Epithelial cell of prostate (primary cell): ENCODE data around the gene LCE5A.
A peak's percentile ranks its signal among the peaks of the same experiment; 100 is the strongest.
"Not testable (repeated sequence)": the region's sequence is repeated elsewhere in the genome, so short reads cannot be mapped to it uniquely, and the experiment has no call there.

Experiments used
- DNase-seq: peaks from one replicate; pipeline ENCODE4 v3.0.0-alpha.2; 2011; ENCODE audit warnings: low read depth, low spot score
- H3K27ac ChIP-seq: fragments of 450-650 bp; 2 replicates; pipeline ENCODE4 v1.5.1; 2017; ENCODE audit warnings: mild to moderate bottlenecking

Gene LCE5A

GRCh38 chr1:152514715-152515433, 4.3 kb downstream of the LCE5A start:
- no peak for DNase-seq
- peak overlapping the region; percentile 86 for H3K27ac ChIP-seq

DNA sequence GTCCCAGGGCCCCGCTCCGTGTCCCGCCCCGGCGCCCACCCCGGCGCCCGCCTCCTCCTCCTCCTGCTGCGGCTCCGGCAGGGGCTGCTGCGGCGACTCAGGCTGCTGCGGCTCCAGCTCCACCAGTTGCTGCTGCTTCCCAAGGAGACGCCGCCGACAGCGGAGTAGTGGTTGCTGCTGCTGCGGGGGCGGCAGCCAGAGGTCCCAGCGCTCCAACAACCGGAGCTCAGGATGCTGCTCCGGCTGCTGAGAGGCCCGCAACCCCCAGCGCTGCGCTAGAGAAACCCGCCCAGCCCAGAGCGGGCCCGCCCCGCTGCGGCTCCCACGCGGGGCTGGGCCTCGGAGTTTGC, 4.8 kb downstream of the LCE5A start:
- no peak for DNase-seq
- H3K27ac ChIP-seq = peak overlapping the region; percentile 86

DNA sequence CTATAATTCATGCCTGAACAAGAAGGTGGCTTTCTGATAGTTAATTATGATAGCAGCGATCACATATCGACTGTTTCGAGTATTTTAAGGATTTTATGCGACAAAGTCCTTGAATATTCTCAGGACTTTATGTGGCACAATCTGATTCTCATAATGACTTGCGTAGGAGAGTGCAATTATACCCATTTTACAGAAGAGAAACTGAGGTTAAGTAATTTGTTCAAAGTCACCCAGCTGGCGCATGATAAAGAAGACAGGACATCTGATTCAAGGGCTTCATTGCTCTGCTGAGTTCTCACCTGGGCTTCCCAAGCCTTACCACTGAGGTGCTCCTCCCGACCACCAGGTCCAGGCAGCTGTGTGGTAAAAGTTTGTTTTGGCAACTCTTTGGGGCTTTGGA, 5.5 kb downstream of the LCE5A start:
- H3K27ac ChIP-seq = peak overlapping the region; percentile 86
- DNase-seq = no peak

DNA sequence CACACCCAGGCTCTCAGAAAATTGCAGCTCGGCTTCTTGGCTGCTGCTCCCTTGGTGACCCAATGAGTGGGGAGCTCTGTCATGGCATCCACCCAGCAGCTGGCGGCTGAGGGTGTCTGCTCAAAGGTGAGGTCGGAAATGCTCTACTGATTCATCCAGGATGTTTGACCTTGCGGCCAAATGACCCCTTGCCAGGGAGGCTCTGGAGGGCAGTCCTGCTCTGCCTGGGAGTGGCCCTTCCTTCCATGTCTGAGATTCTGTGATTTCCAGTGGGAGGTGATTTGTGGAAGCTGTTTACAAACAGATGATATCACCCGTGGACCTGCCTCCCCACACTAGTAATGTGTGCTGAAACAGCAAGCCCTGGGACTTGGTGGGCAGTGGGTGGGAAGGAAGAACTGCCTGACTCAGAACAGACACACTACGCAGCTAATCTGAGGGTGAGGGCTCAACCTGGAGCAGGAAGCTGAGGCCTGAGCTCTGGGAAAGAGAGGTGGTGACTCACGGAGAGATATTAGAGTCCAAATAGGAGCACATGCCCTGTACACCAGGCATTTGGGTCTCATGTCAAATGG, 6.7 kb downstream of the LCE5A start:
- no peak for DNase-seq
- H3K27ac ChIP-seq = peak overlapping the region; percentile 86

DNA sequence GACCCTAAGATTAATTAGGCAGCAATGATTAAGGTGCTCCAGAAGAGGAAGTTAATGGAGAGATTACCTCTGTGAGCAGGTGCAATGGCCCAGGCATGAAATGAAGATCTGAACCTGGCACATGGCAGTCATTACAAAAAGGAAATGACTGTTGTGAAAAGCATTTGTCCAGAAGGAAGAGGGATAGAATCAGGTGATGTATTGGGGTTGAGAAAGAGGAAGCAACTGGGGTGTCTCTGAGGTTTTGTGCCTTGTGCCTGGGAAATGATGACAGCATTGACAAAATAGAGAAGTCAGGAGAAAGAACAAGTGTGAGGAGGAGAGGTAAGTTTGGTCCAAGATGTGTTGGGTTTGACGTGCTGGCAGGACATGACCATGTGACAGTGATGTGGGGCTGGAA, 9.2 kb downstream of the LCE5A start:
- no peak for DNase-seq
- H3K27ac ChIP-seq = peak overlapping the region; percentile 86

- DNase-seq = no peak
- peak overlapping the region; percentile 86 for H3K27ac ChIP-seq
Observed at GRCh38 chr1:152520561-152521090, 10.0 kb downstream of the LCE5A start.

- DNase-seq = no peak
- peak overlapping the region; percentile 50 for H3K27ac ChIP-seq
Observed at GRCh38 chr1:152525080-152525641, 14.6 kb downstream of the LCE5A start.

DNA sequence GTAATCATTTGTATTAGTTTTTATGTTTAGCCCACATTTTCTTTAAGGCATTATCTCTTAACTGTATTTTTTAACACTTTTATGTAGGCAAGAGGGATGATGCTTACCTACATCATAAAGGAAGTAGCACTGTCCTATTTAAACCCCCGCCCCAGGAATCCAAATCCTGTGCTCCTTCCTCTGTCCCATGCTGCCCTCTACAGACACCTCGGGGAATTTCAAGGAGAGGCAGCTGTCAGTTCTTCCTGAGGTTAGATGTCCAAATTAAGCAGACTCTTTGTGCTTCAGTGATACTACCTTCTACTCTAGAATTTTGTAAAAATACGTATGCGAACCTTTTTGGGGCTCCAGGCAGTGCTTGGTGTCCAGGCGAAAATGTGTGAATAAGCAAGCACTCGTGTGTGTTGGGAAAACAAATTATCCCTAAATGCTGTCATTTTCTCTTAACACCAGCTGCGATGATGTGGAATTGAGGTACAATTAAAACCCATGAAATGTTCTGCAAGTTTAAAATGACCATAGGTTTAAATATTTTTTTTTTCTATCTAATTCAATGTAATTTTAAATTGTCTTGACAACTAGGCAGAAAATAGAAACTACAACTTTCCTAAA, 22.8 kb downstream of the LCE5A start:
- DNase-seq = no peak
- no peak overlapping the region for H3K27ac ChIP-seq

DNA sequence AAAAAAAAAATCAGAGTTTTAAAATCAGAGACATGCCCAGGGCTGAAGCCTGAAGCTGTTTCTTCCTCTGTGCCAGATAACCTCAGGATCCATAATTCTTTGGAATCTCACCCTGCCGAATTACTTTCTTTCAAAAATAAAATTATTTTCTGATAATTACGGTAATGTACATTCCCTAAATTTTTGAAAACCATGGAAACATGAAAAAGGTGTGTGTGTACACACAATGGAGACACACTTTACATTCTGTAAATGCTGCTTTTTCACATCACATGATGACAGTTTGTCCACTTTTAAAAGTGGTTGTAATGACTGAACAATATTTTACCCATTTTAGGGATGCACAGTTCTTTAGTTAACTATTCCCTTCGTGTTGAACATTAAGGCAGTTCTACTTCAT, 25.2 kb downstream of the LCE5A start:
- DNase-seq = no peak
- H3K27ac ChIP-seq = no peak overlapping the region

GRCh38 chr1:152537496-152537895, 26.9 kb downstream of the LCE5A start:
- no peak for DNase-seq
- no peak overlapping the region for H3K27ac ChIP-seq

GRCh38 chr1:152539901-152540300, 29.3 kb downstream of the LCE5A start:
- DNase-seq = no peak
- H3K27ac ChIP-seq = peak overlapping the region; percentile 18

GRCh38 chr1:152543820-152544219, 33.2 kb downstream of the LCE5A start:
- no peak for DNase-seq
- no peak overlapping the region for H3K27ac ChIP-seq

DNA sequence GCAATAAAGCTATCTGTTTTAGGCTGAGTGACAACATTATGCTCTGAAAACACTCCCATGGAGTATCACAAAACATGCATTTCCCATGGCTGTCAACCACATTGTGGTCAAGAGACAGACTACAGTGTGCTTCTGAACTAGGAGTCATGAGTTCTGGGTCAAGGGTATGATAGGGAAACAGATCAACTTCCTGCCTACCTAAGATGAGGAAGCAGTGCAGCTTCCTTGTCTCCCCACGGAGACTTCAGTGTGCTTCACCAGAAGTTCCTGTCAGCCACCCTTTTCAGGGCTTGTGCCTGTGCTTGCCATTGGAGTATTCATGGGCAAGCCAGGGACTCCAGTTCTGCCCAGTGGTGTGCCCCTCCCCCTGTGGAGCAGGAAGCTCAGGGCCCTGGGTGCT, 36.1 kb downstream of the LCE5A start:
- DNase-seq = no peak
- no peak overlapping the region for H3K27ac ChIP-seq

DNA sequence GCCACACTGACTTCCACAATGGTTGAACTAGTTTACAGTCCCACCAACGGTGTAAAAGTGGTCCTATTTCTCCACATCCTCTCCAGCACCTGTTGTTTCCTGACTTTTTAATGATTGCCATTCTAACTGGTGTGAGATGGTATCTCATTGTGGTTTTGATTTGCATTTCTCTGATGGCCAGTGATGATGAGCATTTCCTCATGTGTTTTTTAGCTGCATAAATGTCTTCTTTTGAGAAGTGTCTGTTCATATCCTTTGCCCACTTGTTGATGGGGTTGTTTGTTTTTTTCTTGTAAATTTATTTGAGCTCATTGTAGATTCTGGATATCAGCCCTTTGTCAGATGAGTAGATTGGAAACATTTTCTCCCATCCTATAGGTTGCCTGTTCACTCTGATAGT, 37.8 kb downstream of the LCE5A start:
- not testable (repeated sequence) for DNase-seq

More for the DNA sequence above, 37.8 kb downstream of the LCE5A start:
- not testable (repeated sequence) for H3K27ac ChIP-seq
